HCT116 (cell line): Measurements from ENCODE around the gene RELL1. TPM values are rescaled to one million over a fixed set of nuclear protein-coding genes. Genes with fewer than 3 reads are reported as not detected.
A peak's percentile ranks its signal among the peaks of the same experiment; 100 is the strongest.

Source experiments
- ATAC-seq: fragments of 200-7000 bp; cut with Tn5 transposase; 2 replicates; pipeline ENCODE4 v1.9.1; 2020; ENCODE audit warnings: mild to moderate bottlenecking, moderate library complexity
- BruUV-seq: library from RNA; stranded (reverse); fragments of 400-500 nt; replicated peaks from 2 replicates; lab custom pipeline; 2021; lab: Mats Ljungman, UMichigan
- CTCF ChIA-PET: fragments of 300-600 bp; sonication (Branson Sonifier 250); formaldehyde crosslinking; loops from one replicate; lab custom pipeline; 2021; ENCODE audit warnings: antibody characterized with exemption; lab: Charles Lee
- POLR2A ChIA-PET: fragments of 300-600, 350-600 bp; sonication (Branson Sonifier 250); formaldehyde crosslinking; loops from one replicate; lab custom pipeline; 2021; ENCODE audit warnings: antibody characterized with exemption; lab: Charles Lee
- RAD21 ChIA-PET, 2 experiments: fragments of 300-600 bp; sonication (Branson Sonifier 250); formaldehyde crosslinking; loops; one replicate each; lab custom pipeline; 2023; ENCODE audit warnings: low total read pairs in 2 of 2; ENCODE audit not compliant: uncharacterized antibody in 2 of 2, unreplicated experiment in 2 of 2, low non-redundant PET in 1 of 2; lab: Charles Lee
- DNase-seq: peaks from one replicate; pipeline ENCODE4 v3.0.0-alpha.2; 2010; ENCODE audit warnings: low read depth, low spot score
- H2AFZ ChIP-seq: fragments of 200-600 bp; shearing (Covaris generic), sonication (generic); 2 replicates; pipeline ENCODE4 v1.6.1; 2017; ENCODE audit warnings: low read depth, mixed run types, mixed read lengths, antibody characterized with exemption, low read length; ENCODE audit not compliant: poor library complexity, severe bottlenecking
- H3K27ac ChIP-seq: 2 replicates; pipeline ENCODE4 v1.5.1; 2012; ENCODE audit warnings: low read depth, low read length
- H3K27me3 ChIP-seq: fragments of 200-600 bp; sonication (generic); 2 replicates; pipeline ENCODE4 v1.6.1; 2016; ENCODE audit warnings: mixed run types, low read length, mixed read lengths; ENCODE audit not compliant: insufficient read depth
- H3K36me3 ChIP-seq, 2 experiments: fragments of 200-500 bp in 1 of 2; fragments of 200-600 bp in 1 of 2; sonication (Bioruptor generic) in 1 of 2; sonication (generic) in 1 of 2; 2 replicates each; pipeline versions ENCODE4 v1.5.1 to v1.6.1; 2014 to 2016; ENCODE audit warnings: low read length in 2 of 2, inconsistent platforms in 1 of 2, mixed read lengths in 1 of 2, mixed run types in 1 of 2; ENCODE audit not compliant: insufficient read depth in 2 of 2, control insufficient read depth in 1 of 2
- H3K4me1 ChIP-seq, 2 experiments: fragments of 200-600 bp in 1 of 2; sonication (generic) in 1 of 2; 2 replicates each; pipeline versions ENCODE4 v1.5.1 to v1.6.1; 2012 to 2017; ENCODE audit warnings: low read length in 2 of 2, inconsistent platforms in 1 of 2, mild to moderate bottlenecking in 1 of 2, mixed read lengths in 1 of 2, mixed run types in 1 of 2, moderate library complexity in 1 of 2; ENCODE audit not compliant: insufficient read depth in 2 of 2, control insufficient read depth in 1 of 2
- H3K4me2 ChIP-seq: fragments of 200-600 bp; sonication (generic); 2 replicates; pipeline ENCODE4 v1.6.1; 2017; ENCODE audit warnings: mixed run types, low read length, mixed read lengths
- H3K4me3 ChIP-seq, 2 experiments: fragments of 200-600 bp in 1 of 2; sonication (generic) in 1 of 2; replicated peaks in 1 of 2; 2 replicates each; pipeline ENCODE4 v1.5.1; 2011 to 2016; ENCODE audit warnings: low read length in 2 of 2, control low read depth in 1 of 2, low read depth in 1 of 2, mild to moderate bottlenecking in 1 of 2, mixed read lengths in 1 of 2, mixed run types in 1 of 2
- H3K79me2 ChIP-seq: fragments of 200-600 bp; sonication (generic); 2 replicates; pipeline ENCODE4 v1.6.1; 2017; ENCODE audit warnings: mild to moderate bottlenecking, mixed run types, low read length, moderate library complexity, mixed read lengths; ENCODE audit not compliant: insufficient read depth
- H3K9ac ChIP-seq: fragments of 200-600 bp; sonication (generic); 2 replicates; pipeline ENCODE4 v1.6.1; 2016; ENCODE audit warnings: low read length, mixed read lengths
- H3K9me2 ChIP-seq: fragments of 200-600 bp; sonication (generic), shearing (Covaris generic); 2 replicates; pipeline ENCODE4 v1.6.1; 2017; ENCODE audit warnings: mixed run types, mild to moderate bottlenecking, moderate library complexity; ENCODE audit not compliant: insufficient read depth
- H3K9me3 ChIP-seq, 2 experiments: fragments of 200-500 bp in 1 of 2; fragments of 200-600 bp in 1 of 2; sonication (Bioruptor generic) in 1 of 2; sonication (generic) in 1 of 2; 2 replicates each; pipeline ENCODE4 v1.6.1; 2014 to 2017; ENCODE audit warnings: low read length in 2 of 2, mixed read lengths in 2 of 2, inconsistent platforms in 1 of 2, low read depth in 1 of 2, mild to moderate bottlenecking in 1 of 2, mixed run types in 1 of 2, moderate library complexity in 1 of 2; ENCODE audit not compliant: control insufficient read depth in 1 of 2, insufficient read depth in 1 of 2
- H4K20me1 ChIP-seq: fragments of 200-600 bp; sonication (generic), shearing (Covaris generic); 2 replicates; pipeline ENCODE4 v1.6.1; 2017; ENCODE audit warnings: mixed run types, mild to moderate bottlenecking, moderate library complexity; ENCODE audit not compliant: insufficient read depth
- CBX3 ChIP-seq: IDR thresholded peaks from 2 replicates; pipeline ENCODE4 v1.6.1; 2012; ENCODE audit warnings: low read depth
- CEBPB ChIP-seq: IDR thresholded peaks from 2 replicates; pipeline ENCODE4 v1.6.1; 2012; ENCODE audit warnings: low read depth
- EGR1 ChIP-seq: IDR thresholded peaks from 2 replicates; pipeline ENCODE4 v1.6.1; 2012; ENCODE audit warnings: low read depth
- EZH2 ChIP-seq: fragments of 200-600 bp; sonication (generic); IDR thresholded peaks from 2 replicates; pipeline ENCODE4 v1.6.1; 2017; ENCODE audit warnings: antibody characterized with exemption, mixed run types
- EZH2phosphoT487 ChIP-seq: fragments of 200-600 bp; IDR thresholded peaks from 2 replicates; pipeline ENCODE4 v1.6.1; 2018; ENCODE audit warnings: antibody characterized with exemption, borderline replicate concordance
- FOSL1 ChIP-seq: IDR thresholded peaks from 2 replicates; pipeline ENCODE4 v1.6.1; 2012; ENCODE audit warnings: low read depth
- POLR2A ChIP-seq: IDR thresholded peaks from 2 replicates; pipeline ENCODE4 v1.7.0; 2011; ENCODE audit warnings: borderline replicate concordance; ENCODE audit not compliant: insufficient read depth, insufficient read length; ENCODE audit errors: extremely low read depth
- POLR2AphosphoS5 ChIP-seq: IDR thresholded peaks from 2 replicates; pipeline ENCODE4 v1.6.1; 2011; ENCODE audit warnings: mild to moderate bottlenecking, low read depth, low read length, moderate library complexity
- RAD21 ChIP-seq: IDR thresholded peaks from 2 replicates; pipeline ENCODE4 v1.6.1; 2012; ENCODE audit warnings: low read depth, mild to moderate bottlenecking
- SIN3A ChIP-seq: IDR thresholded peaks from 2 replicates; pipeline ENCODE4 v1.6.1; 2012; ENCODE audit warnings: low read depth
- SP1 ChIP-seq: IDR thresholded peaks from 2 replicates; pipeline ENCODE4 v1.6.1; 2012; ENCODE audit warnings: low read depth
- TCF7L2 ChIP-seq: IDR thresholded peaks from 2 replicates; pipeline ENCODE4 v1.7.0; 2011; ENCODE audit warnings: borderline replicate concordance, inconsistent platforms; ENCODE audit not compliant: insufficient read depth, insufficient read length; ENCODE audit errors: extremely low read depth
- ZFX ChIP-seq: fragments of 450-650 bp; IDR thresholded peaks from 2 replicates; pipeline ENCODE4 v1.6.1; 2017
- ZNF274 ChIP-seq: fragments of 200-500 bp; sonication (Bioruptor generic); IDR thresholded peaks from 2 replicates; pipeline ENCODE4 v1.6.1; 2014; ENCODE audit warnings: mild to moderate bottlenecking, low read depth, low read length, inconsistent platforms
- intact Hi-C: fragments of 100-400 bp; cut with micrococcal nuclease; formaldehyde crosslinking; loops from 2 replicates; pipeline ENCODE4 v1.10.0; 2022
- total RNA-seq: library from RNA; stranded (reverse); gene quantifications from one replicate; pipeline ENCODE4 v1.2.1, GENCODE V29; 2021; ENCODE audit not compliant: unreplicated experiment
- TF ChIP-seq, protein P1 (sequence below): IDR thresholded peaks from 2 replicates; pipeline ENCODE4 v1.6.1; 2012; ENCODE audit warnings: low read depth
- TF ChIP-seq, protein P2 (sequence below): IDR thresholded peaks from 2 replicates; pipeline ENCODE4 v1.6.1; 2011; ENCODE audit warnings: mild to moderate bottlenecking, low read length, moderate library complexity; ENCODE audit not compliant: insufficient replicate concordance; ENCODE audit errors: extremely low read depth
- TF ChIP-seq, protein P3 (sequence below): IDR thresholded peaks from 2 replicates; pipeline ENCODE4 v1.6.1; 2012

The RELL1 gene
- total RNA-seq, 1 experiment from 2014 or later, result 30.2 TPM

DNA sequence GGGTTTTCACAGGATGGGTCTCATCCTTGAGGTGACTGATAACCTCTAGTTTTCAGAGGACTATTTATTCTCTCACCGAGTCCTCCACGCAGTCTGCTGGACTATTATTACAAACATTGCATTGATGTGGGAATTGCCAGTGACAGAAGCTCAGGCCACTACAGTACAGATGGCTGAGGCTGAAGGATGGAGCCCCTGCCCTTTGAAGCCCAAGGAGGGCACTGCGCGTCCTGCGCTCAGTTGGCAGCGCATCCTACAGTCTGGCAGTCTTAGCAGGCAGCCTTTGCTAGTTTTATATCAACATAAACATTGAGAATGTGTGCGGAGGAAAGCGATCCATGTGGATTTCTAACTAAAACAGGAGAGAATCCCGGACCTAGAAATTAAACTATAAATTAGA lies 1.5 kb upstream of the RELL1 start:
- Histone ChIP-seq H3K4me2 (peak overlapping the region; percentile 90; the same call in 1 of the 2 replicates), H3K9ac (no peak overlapping the region), H3K36me3 (no peaks in the 10 kb centered on the region), H3K4me3 (no peak overlapping the region), H4K20me1 (no peaks in the 10 kb centered on the region), H3K4me1 (peaks cover 0 to 24% of the 10 kb centered on the region in 2 experiments; a peak in 3 of 4 replicates), H3K9me3 (no peaks in the 10 kb centered on the region), H3K27ac (no peak overlapping the region), H3K79me2 (peaks cover 8% of the 10 kb centered on the region), H2AFZ (no peak overlapping the region), H3K9me2 (no peaks in the 10 kb centered on the region), H3K27me3 (no peaks in the 10 kb centered on the region)
- ChIA-PET RAD21 (no interaction called here), POLR2A (interaction anchor here (0.6 kb wide), 1 partner anchor 13 kb away, joined by 3 read pairs; no protein-coding TSS in a partner anchor), CTCF (interaction anchor here (1.1 to 1.5 kb wide), 2 partner anchors 28 to 85 kb away, joined by 3 to 5 read pairs; no protein-coding TSS in a partner anchor)
- intact Hi-C loops, result loop anchor here (5.0 kb wide), 1 partner anchor 85 kb away; no protein-coding TSS in a partner anchor
- TF ChIP-seq, protein P1, sequence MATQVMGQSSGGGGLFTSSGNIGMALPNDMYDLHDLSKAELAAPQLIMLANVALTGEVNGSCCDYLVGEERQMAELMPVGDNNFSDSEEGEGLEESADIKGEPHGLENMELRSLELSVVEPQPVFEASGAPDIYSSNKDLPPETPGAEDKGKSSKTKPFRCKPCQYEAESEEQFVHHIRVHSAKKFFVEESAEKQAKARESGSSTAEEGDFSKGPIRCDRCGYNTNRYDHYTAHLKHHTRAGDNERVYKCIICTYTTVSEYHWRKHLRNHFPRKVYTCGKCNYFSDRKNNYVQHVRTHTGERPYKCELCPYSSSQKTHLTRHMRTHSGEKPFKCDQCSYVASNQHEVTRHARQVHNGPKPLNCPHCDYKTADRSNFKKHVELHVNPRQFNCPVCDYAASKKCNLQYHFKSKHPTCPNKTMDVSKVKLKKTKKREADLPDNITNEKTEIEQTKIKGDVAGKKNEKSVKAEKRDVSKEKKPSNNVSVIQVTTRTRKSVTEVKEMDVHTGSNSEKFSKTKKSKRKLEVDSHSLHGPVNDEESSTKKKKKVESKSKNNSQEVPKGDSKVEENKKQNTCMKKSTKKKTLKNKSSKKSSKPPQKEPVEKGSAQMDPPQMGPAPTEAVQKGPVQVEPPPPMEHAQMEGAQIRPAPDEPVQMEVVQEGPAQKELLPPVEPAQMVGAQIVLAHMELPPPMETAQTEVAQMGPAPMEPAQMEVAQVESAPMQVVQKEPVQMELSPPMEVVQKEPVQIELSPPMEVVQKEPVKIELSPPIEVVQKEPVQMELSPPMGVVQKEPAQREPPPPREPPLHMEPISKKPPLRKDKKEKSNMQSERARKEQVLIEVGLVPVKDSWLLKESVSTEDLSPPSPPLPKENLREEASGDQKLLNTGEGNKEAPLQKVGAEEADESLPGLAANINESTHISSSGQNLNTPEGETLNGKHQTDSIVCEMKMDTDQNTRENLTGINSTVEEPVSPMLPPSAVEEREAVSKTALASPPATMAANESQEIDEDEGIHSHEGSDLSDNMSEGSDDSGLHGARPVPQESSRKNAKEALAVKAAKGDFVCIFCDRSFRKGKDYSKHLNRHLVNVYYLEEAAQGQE, result no peak
- TF ChIP-seq SP1 (no peak), CEBPB (no peak), POLR2A (no peak), EZH2phosphoT487 (no peak), ZNF274 (no peak), RAD21 (no peak), EZH2 (no peak), POLR2AphosphoS5 (no peak), EGR1 (no peak), FOSL1 (no peak), TCF7L2 (no peak), SIN3A (no peak), CBX3 (no peak), ZFX (no peak)
- TF ChIP-seq, protein P2, sequence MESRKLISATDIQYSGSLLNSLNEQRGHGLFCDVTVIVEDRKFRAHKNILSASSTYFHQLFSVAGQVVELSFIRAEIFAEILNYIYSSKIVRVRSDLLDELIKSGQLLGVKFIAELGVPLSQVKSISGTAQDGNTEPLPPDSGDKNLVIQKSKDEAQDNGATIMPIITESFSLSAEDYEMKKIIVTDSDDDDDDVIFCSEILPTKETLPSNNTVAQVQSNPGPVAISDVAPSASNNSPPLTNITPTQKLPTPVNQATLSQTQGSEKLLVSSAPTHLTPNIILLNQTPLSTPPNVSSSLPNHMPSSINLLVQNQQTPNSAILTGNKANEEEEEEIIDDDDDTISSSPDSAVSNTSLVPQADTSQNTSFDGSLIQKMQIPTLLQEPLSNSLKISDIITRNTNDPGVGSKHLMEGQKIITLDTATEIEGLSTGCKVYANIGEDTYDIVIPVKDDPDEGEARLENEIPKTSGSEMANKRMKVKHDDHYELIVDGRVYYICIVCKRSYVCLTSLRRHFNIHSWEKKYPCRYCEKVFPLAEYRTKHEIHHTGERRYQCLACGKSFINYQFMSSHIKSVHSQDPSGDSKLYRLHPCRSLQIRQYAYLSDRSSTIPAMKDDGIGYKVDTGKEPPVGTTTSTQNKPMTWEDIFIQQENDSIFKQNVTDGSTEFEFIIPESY, result no peak
- TF ChIP-seq, protein P3, sequence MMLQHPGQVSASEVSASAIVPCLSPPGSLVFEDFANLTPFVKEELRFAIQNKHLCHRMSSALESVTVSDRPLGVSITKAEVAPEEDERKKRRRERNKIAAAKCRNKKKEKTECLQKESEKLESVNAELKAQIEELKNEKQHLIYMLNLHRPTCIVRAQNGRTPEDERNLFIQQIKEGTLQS, result no peak
- BruUV-seq, result no TSS peak
- no peak for ATAC-seq
- no peak for DNase-seq
